Lower leg skin (tissue), 3 donors: ENCODE measurements around the gene GSK3A.
"Not testable (repeated sequence)": the region's sequence is repeated elsewhere in the genome, so short reads cannot be mapped to it uniquely, and the experiment has no call there.

Source experiments
- POLR2A ChIP-seq, 2 donors: fragments of 450-650 bp; IDR thresholded peaks; one replicate each; pipeline ENCODE4 v1.6.1; 2016 to 2017; ENCODE audit warnings: antibody characterized with exemption in 2 of 2, mild to moderate bottlenecking in 1 of 2, moderate library complexity in 1 of 2
- TF ChIP-seq, protein P1 (sequence below), 3 donors: fragments of 450-650 bp; IDR thresholded peaks; one replicate each; pipeline ENCODE4 v1.5.1; 2016; ENCODE audit warnings: antibody characterized with exemption in 3 of 3, mild to moderate bottlenecking in 3 of 3, moderate library complexity in 2 of 3

DNA sequence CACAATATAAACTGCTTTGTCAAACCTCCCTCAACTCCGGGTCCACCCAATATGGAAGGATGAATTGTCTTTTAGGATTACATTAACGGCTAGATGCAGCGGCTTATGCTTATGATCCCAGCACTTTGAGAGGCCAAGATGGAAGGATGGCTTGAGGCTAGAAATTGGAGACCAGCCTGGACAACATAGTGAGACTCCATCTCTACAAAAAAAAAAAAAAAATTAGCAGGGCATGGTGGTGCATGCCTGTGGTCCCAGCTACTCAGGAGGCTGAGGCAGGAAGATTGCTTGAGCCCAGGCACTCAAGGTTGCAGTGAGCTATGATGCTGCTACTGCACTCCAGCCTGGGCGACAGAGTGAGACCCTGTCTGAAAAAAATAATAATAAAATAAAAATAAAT, 23.7 kb upstream of the GSK3A start:
- TF ChIP-seq, protein P1, sequence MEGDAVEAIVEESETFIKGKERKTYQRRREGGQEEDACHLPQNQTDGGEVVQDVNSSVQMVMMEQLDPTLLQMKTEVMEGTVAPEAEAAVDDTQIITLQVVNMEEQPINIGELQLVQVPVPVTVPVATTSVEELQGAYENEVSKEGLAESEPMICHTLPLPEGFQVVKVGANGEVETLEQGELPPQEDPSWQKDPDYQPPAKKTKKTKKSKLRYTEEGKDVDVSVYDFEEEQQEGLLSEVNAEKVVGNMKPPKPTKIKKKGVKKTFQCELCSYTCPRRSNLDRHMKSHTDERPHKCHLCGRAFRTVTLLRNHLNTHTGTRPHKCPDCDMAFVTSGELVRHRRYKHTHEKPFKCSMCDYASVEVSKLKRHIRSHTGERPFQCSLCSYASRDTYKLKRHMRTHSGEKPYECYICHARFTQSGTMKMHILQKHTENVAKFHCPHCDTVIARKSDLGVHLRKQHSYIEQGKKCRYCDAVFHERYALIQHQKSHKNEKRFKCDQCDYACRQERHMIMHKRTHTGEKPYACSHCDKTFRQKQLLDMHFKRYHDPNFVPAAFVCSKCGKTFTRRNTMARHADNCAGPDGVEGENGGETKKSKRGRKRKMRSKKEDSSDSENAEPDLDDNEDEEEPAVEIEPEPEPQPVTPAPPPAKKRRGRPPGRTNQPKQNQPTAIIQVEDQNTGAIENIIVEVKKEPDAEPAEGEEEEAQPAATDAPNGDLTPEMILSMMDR (IDR thresholded peaks at IDR 0.05), result not testable (repeated sequence)
- TF ChIP-seq POLR2A (IDR thresholded peaks at IDR 0.05), result not testable (repeated sequence)
